Measurements from ENCODE around the gene BLMH. TPM values are rescaled to one million over a fixed set of nuclear protein-coding genes. Genes with fewer than 3 reads are reported as not detected.

Gene BLMH, protein sequence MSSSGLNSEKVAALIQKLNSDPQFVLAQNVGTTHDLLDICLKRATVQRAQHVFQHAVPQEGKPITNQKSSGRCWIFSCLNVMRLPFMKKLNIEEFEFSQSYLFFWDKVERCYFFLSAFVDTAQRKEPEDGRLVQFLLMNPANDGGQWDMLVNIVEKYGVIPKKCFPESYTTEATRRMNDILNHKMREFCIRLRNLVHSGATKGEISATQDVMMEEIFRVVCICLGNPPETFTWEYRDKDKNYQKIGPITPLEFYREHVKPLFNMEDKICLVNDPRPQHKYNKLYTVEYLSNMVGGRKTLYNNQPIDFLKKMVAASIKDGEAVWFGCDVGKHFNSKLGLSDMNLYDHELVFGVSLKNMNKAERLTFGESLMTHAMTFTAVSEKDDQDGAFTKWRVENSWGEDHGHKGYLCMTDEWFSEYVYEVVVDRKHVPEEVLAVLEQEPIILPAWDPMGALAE
- 10 to 100 TPM; 18.1 to 35.7 (median 28.1) TPM for total RNA-seq

GRCh38 chr17:30291543-30292285 is at the start of gene BLMH:
Gene BLMH, minus strand, starts transcription at chr17:30291944. Its CDS starts 125 bp downstream, at chr17:30291819.
- peak; percentile 46 to 60 for DNase-seq (ENCODE audit: low spot score in 2 of 2)
- no peaks in the 10 kb centered on the region for H3K27me3 ChIP-seq
- H3K9me3 ChIP-seq: no peaks in the 10 kb centered on the region
- H3K36me3 ChIP-seq: peaks cover 0 to 24% (median 0%) of the 10 kb centered on the region in 3 donors
- peaks cover 0 to 23% (median 11%) of the 10 kb centered on the region in 4 donors for H3K4me1 ChIP-seq
- TF ChIP-seq POLR2A (IDR thresholded peaks at IDR 0.05): peak; percentile 16 to 62
- TF ChIP-seq EP300 (IDR thresholded peaks at IDR 0.05): peak in 1 of 2 donors; percentile 47
- TF ChIP-seq, protein P1, sequence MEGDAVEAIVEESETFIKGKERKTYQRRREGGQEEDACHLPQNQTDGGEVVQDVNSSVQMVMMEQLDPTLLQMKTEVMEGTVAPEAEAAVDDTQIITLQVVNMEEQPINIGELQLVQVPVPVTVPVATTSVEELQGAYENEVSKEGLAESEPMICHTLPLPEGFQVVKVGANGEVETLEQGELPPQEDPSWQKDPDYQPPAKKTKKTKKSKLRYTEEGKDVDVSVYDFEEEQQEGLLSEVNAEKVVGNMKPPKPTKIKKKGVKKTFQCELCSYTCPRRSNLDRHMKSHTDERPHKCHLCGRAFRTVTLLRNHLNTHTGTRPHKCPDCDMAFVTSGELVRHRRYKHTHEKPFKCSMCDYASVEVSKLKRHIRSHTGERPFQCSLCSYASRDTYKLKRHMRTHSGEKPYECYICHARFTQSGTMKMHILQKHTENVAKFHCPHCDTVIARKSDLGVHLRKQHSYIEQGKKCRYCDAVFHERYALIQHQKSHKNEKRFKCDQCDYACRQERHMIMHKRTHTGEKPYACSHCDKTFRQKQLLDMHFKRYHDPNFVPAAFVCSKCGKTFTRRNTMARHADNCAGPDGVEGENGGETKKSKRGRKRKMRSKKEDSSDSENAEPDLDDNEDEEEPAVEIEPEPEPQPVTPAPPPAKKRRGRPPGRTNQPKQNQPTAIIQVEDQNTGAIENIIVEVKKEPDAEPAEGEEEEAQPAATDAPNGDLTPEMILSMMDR (IDR thresholded peaks at IDR 0.05): no peak
- WGBS, 2 donors: 0 to 1% methylated on average over 17 to 56 of the region's 89 CpGs
- peak within 1 kb of the TSS; percentile 85 to 98 (median 88) for H3K4me3 ChIP-seq
- peak within 1 kb of the TSS; percentile 75 to 83 (median 80) for H3K27ac ChIP-seq

DNA sequence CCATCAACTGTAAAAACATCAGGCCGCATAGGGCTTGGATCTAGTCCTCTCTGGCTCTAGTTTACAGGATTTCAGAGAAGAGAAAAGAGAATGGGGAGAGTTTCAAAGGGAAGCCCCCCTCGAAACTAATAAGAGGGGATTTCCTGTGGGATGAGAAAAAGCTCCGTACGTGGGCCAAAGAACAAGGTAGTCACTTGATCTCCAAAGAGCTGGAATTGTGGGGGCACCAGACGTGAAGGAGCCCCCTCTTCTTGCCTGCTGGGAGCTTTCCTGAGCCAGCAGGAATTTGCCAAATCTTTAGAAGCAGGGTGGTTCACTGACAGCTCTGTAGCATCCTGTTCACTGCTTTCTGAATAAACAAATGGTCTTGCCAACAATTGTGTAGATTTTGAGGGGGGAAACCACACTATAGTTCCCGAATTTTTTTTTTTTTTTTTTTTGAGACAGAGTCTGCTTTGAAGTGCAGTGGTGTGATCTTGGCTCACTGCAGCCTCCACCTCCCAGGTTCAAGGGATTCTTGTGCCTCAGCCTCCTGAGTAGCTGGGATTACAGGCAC is 49.1 kb upstream of the BLMH start:
- no peak overlapping the region for H3K4me3 ChIP-seq
- no peaks in the 10 kb centered on the region for H3K27me3 ChIP-seq
- no peaks in the 10 kb centered on the region for H3K36me3 ChIP-seq
- no peak for DNase-seq (ENCODE audit: low spot score in 2 of 2)
- peak overlapping the region in 2 of 4 donors; percentile 38 to 67 for H3K27ac ChIP-seq
- WGBS, 2 donors: 25% methylated on average over 6 of the region's 6 CpGs
- H3K4me1 ChIP-seq: peaks cover 0 to 26% (median 2%) of the 10 kb centered on the region in 4 donors
- no peak for TF ChIP-seq POLR2A (IDR thresholded peaks at IDR 0.05)
- TF ChIP-seq EP300 (IDR thresholded peaks at IDR 0.05): no peak
- TF ChIP-seq, protein P1 (IDR thresholded peaks at IDR 0.05): no peak
- no peaks in the 10 kb centered on the region for H3K9me3 ChIP-seq

- no peaks in the 10 kb centered on the region for H3K9me3 ChIP-seq
- H3K27ac ChIP-seq: no peak overlapping the region
- H3K36me3 ChIP-seq: no peaks in the 10 kb centered on the region
- no peak for TF ChIP-seq POLR2A (IDR thresholded peaks at IDR 0.05)
- no peak for TF ChIP-seq EP300 (IDR thresholded peaks at IDR 0.05)
- TF ChIP-seq, protein P1 (IDR thresholded peaks at IDR 0.05): no peak
- no peak for DNase-seq (ENCODE audit: low spot score in 2 of 2)
- no peaks in the 10 kb centered on the region for H3K27me3 ChIP-seq
- WGBS, 2 donors: 84 to 87% methylated on average over 2 of the region's 2 CpGs
- H3K4me3 ChIP-seq: no peak overlapping the region
- peaks cover 0 to 16% (median 2%) of the 10 kb centered on the region in 4 donors for H3K4me1 ChIP-seq
These were observed 47.3 kb upstream of the BLMH start for GRCh38 chr17:30339086-30339485.

DNA sequence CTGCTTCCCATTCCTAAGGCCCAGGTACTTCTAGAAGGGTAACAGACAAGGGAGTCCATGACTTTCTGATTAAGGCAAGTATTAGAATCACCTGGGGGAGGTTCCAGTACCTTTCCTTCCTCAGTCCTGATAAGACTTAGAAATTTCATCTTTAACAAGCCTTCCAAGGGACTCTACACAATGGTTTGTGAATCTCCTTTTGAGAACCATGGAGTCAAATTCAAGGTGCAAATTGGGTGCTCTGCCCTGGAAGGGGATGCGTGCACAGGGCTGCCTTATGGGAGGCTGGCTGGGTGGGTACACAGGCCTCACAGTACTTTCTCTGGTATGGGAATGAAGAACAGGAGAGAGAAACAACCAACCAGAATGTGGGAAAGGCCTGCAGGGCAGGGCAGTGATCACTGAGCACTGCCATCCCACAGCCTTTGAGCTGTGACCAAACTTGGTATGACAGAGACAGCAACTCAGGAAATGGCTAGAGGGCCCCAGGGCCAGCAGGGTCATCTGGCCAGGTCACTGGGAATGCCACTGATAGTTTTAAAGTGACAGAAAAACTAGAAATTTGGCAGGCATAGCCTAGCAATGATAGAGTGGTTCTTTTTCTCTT is 45.8 kb upstream of the BLMH start:
- H3K9me3 ChIP-seq: no peaks in the 10 kb centered on the region
- peaks cover 0 to 14% (median 2%) of the 10 kb centered on the region in 4 donors for H3K4me1 ChIP-seq
- WGBS, 2 donors: 93 to 100% methylated on average over 1 of the region's 1 CpG
- no peaks in the 10 kb centered on the region for H3K36me3 ChIP-seq
- DNase-seq (ENCODE audit: low spot score in 2 of 2): no peak
- TF ChIP-seq POLR2A (IDR thresholded peaks at IDR 0.05) (no peak), EP300 (IDR thresholded peaks at IDR 0.05) (no peak)
- TF ChIP-seq, protein P1 (IDR thresholded peaks at IDR 0.05): no peak
- no peak overlapping the region for H3K4me3 ChIP-seq
- no peaks in the 10 kb centered on the region for H3K27me3 ChIP-seq
- H3K27ac ChIP-seq: no peak overlapping the region
